HG03442 (cell line): ENCODE measurements around the gene PIK3R2.
"Not testable (repeated sequence)": the region's sequence is repeated elsewhere in the genome, so short reads cannot be mapped to it uniquely, and the experiment has no call there.

Experiments used
- ATAC-seq: cut with Tn5 transposase; IDR thresholded peaks from one replicate; pipeline ENCODE4 v1.9.1; 2021; ENCODE audit warnings: mild to moderate bottlenecking, moderate library complexity; ENCODE audit not compliant: unreplicated experiment

The PIK3R2 gene

GRCh38 chr19:18152817-18153555 lies at the start of gene PIK3R2:
Gene PIK3R2 (plus strand): TSS chr19:18153163. CDS start chr19:18155880, 2,717 bp downstream.
- ATAC-seq = peak; percentile 77

- no peak for ATAC-seq
Measured at GRCh38 chr19:18104793-18105131, 48.2 kb upstream of the PIK3R2 start.

- not testable (repeated sequence) for ATAC-seq
Measured at GRCh38 chr19:18105259-18105658, 47.7 kb upstream of the PIK3R2 start.

- no peak for ATAC-seq
Measured at GRCh38 chr19:18107235-18107634, 45.7 kb upstream of the PIK3R2 start.

- ATAC-seq = no peak
Measured at GRCh38 chr19:18108897-18109296, 44.1 kb upstream of the PIK3R2 start.

GRCh38 chr19:18109341-18109732 lies 43.6 kb upstream of the PIK3R2 start:
- ATAC-seq = no peak

GRCh38 chr19:18109733-18110608 lies 43.0 kb upstream of the PIK3R2 start:
- no peak for ATAC-seq

GRCh38 chr19:18110609-18111232 lies 42.2 kb upstream of the PIK3R2 start:
- ATAC-seq = no peak

- ATAC-seq = no peak
Measured at GRCh38 chr19:18112989-18113478, 39.9 kb upstream of the PIK3R2 start.

- ATAC-seq = no peak
Measured at GRCh38 chr19:18113827-18114226, 39.1 kb upstream of the PIK3R2 start.

- no peak for ATAC-seq
Measured at GRCh38 chr19:18114483-18114882, 38.5 kb upstream of the PIK3R2 start.

GRCh38 chr19:18117364-18117691 lies 35.6 kb upstream of the PIK3R2 start:
- no peak for ATAC-seq

- peak; percentile 85 for ATAC-seq
Measured at GRCh38 chr19:18117692-18118378, 35.1 kb upstream of the PIK3R2 start.

GRCh38 chr19:18118420-18119012 lies 34.4 kb upstream of the PIK3R2 start:
- ATAC-seq = no peak

GRCh38 chr19:18119013-18119716 lies 33.8 kb upstream of the PIK3R2 start:
- ATAC-seq = no peak

GRCh38 chr19:18119717-18120105 lies 33.3 kb upstream of the PIK3R2 start:
- ATAC-seq = no peak

- no peak for ATAC-seq
Measured at GRCh38 chr19:18120127-18120526, 32.8 kb upstream of the PIK3R2 start.

GRCh38 chr19:18121166-18121565 lies 31.8 kb upstream of the PIK3R2 start:
- no peak for ATAC-seq

GRCh38 chr19:18122424-18122823 lies 30.5 kb upstream of the PIK3R2 start:
- ATAC-seq = no peak
